LoVo (cell line): Measurements from ENCODE around the gene PRMT7.

Source experiments
- DNase-seq: peaks from one replicate; pipeline ENCODE4 v3.0.0-alpha.2; 2016; ENCODE audit warnings: low spot score

Gene PRMT7

DNA sequence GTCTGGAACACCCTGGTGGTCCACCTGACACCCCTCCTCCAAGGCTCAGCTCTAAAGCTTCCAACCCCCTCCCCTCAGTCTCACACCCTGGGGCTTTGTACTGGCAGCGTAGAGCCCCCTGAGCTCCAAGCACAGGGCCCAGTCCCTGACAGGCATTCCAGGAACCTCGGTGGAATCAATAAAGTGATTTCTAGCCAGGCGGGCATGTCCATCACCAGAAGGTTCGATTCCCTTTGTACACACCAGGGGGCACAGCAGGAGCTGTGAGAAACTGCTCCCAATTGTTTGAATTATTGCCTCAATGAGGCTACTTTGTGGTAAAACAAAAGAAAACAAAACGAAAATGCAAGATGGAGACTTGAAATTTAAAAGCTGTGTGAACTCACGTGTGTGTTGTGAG is 85.7 kb downstream of the PRMT7 start:
- peak; percentile 53 for DNase-seq

DNA sequence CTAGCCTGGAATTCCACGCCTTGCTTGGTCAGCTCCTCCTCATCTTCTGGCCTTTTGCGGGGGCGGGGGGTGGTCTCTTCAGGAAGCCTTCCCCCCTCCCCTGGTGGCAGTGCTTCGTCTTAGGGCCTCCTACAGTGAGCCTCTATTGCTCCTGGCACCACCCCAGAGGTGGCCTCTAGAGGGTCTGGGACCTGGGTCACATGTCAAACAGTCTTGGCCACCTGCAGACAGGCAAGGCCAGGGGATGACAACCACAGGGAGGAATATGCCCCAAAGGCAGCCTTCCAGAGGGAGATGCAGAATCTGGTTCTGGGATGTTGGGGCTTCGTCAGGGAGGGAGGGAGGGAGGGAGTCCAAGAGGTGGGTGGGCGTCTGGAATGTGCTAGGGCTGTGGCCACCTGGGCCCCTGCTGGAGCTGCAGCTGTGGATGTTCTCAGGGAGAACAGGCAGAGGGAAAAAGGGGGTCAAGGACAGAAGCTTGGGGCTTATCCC is 86.9 kb downstream of the PRMT7 start:
- no peak for DNase-seq

DNA sequence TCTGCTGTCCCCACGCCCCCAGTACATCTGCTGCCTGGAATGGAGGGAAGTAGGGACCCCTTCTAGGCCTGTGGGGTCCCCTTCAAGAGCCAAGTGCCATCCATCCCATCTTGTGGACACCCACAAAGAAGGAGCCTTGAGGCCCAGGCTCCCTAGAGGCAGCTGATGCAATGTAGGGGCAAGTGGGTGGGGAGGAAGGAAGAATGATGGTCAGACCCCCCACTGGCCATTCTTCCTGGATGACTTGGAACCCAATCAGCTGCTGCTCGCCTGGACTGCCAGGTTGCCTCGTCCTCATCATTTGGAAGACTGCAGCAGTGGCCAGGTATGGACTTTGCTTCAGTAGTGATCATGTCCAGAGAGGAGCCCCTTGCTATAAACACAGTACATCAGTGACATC is 88.6 kb downstream of the PRMT7 start:
- peak; percentile 38 for DNase-seq

DNA sequence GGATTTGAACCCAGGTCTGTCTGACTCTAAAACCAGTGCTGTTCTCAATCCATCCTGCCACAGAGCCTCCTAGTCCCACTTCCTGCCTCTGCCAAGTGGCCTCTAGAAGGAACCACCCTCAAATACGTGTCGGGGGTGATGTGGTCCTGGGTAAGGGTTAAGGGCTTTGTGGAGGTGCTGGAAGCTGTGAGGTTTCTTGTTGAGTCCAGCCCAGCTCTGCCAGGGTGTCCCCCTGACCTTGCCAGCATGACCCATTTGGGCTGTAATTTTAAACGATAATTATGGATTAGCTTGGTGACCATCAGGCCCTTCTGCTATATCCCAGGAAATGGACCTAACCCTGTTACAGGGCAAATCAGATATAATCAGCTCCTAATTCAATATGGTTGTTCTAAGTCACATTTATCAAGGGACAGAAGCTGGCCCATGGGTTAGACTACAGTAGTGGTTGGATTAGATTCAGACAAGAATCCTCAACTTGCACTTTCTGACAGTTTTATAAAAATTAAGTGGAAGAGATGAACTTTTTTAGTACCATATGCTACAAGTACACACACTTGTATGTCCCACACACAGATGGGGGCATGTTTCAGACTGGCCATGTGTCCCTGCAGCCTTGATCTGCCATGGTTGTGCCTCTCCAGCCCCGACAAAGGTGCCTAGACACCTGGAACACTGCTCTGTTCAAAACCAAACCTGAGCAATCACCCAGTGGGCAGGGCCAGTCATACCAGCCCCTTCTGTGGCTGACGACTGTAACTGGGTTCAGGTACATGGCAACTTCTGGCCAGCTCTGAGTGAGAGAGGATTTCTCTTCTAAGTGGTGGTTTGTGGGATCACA is 89.5 kb downstream of the PRMT7 start:
- no peak for DNase-seq

DNA sequence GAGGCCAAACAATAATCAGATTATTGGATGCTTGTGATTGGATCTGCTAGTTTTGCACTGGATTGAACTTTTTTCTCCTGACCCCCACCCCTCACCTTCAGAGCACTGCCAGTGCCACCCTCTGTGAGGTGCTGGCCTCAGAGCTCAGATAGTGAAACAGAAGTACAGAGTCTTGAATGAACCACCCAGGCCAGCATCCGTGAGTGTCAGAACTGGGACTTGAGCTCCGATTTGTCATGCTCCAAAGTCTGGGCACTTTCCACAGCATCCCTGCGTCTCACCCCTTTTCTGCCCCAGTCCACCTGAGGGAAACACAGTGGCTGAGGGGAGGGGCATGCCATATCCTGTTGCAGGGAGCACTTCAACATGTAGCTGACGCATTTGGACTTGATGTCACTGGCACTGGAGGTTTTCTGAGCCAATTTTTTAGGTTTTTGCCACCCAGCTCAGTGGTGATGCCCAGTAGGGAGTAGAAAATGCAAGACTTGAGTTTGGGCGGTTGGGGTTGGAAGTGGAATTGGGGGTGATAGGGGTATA is 90.2 kb downstream of the PRMT7 start:
- DNase-seq = no peak

DNA sequence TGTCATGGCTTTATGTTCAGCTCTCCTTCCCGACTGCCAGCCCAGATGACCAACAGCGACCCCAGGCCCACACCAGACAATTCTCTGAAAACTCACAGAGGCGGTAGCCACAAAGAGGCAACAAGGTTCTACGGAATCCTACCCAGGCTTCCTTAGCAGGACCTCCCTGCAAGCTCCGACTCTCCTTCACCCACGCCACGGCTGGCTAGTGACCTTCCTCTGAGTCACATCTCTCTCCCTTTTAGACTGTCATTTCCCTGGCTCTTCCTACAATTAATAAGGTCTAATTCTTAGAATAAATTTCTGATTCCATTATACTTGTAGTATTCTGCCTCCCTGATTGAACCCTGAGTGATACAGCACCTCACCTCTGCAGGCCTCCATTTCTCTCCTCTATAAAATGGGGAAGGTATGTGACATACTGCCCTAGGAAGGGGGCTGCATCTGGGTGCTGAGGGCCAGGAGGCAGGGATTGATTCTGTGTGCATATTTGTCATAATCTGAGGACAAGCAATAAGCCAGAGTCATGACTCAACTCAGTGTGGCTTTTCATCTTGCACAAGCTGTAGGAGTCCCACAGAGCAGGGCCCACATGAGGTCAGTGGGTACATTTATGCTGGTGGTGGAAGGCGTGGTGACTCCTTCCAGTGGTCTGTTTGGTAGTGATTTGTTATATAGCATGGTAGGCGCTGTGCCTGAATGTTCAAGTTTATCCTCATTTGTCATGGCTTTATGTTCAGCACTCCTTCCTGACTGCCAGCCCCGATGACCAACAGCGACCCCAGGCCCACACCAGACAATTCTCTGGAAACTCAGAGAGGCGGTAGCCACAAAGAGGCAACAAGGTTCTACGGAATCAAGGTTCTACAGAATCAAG is 91.3 kb downstream of the PRMT7 start:
- DNase-seq = no peak

DNA sequence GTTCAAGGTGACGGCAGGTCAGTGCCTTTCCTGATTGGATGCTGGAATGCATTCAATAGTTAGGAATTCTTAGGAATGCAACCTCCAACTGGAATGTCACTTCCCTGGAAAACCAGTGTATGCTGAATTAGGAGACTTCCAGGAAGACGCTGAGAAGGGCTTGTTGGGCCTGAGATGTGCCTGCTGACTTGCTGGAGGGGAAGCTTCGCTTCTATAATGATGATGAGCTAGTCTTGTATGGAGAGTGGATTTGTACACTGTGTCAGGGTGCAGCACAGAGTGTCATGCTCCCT is 91.9 kb downstream of the PRMT7 start:
- no peak for DNase-seq

DNA sequence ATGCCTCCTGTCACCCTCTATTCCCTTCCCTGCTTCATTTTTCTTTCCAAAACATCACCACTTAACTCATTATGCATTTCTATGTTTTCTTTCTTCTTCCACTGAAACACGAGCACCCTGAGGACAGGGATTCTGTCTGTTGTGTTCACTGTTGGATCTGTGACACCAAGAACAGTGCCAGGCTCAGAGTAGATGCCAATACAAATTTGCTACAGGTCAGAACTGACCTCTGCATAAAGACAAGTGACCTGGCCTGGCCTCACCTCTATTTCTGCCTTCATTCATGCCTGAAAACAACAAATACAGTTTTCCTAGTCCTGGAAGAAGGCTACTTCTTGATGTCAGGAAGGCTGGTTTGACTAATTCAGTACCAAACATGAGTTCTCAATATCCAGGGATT is 92.4 kb downstream of the PRMT7 start:
- no peak for DNase-seq

DNA sequence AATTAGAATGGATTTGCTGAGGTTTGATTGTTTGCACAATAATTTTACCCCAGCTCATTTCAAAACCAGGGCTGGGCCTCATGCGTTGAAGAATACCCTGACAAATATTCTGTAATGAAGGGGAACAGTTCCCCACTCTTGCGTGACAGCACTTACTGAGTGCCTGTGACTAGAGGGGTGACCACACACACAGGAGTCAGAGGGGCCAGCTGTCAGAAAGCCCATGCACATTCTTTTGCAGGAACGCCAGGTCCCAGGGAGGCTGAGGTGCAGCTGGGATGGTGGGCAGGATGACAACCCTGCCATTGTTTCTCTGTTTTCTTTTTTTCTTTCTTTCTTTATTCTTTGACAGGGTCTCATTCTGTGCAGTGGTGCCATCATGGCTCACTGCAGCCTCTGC is 92.9 kb downstream of the PRMT7 start:
- no peak for DNase-seq

DNA sequence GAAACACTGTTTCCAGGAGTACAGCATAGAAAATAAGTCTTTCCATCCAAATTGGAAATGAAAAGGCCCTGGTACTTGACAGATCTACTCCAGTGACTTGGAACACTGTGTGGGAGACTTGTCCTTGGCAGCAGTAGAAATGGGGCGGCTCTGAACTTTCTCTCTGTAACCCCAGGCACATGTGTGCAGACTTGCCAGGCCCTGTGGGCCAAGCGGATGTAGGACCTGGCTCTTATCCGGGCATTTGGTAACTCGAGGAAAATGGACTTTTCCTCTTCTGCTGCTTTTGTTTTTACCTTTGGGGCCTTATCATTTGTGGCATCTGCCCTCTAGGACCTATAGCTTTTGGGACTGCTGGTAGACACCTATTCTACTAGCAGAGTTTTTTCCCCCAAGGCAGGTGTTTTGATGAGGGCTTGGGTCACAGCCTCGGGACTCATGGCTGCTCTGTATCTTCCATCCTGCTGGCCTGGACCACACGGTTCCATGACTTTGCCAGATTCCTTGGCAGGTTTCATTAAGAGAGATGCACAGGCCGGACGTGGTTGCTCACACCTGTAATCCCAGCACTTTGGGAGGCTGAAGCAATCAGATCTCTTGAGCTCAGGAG is 94.0 kb downstream of the PRMT7 start:
- no peak for DNase-seq

DNA sequence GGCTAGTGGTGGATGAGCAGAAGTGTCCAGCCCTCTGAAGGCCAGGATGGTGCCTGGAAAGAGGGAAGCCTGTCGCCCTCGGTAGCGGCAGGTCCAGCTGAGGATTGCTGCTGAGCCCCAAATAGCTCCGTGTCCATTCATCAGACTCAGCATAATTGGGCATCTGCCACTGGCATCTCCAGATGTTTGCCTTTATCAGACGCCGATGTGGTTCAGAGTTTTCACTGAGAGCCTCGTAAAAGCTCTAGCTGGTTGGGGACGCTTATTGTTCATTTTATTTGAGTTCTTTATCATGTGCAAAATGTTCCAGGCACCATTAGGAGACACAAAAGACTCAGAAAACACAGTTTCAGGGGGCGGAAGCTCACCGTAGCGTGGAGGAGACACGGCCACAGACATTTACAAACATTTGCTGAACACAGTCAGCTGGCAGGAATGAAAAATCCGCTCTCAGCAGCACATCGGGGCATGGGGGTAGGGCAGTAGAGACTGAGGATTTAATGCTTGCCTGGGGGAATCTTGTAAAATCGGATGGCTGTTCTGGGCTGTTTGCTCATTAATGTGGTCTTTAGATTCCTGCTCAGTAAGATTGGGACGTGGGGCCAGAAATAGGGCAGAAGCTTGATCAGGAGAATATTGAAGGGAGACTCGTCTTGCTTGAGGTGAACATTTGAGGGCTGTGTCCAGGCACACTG is 95.8 kb downstream of the PRMT7 start:
- no peak for DNase-seq
